Mesothelial cell of epicardium (in vitro differentiated cells): Measurements from ENCODE around the gene LDOC1. TPM values are rescaled to one million over a fixed set of nuclear protein-coding genes. Genes with fewer than 3 reads are reported as not detected.

Source experiments
- DNase-seq, 2 experiments: peaks; one replicate each; pipeline ENCODE4 v3.0.0; 2021; ENCODE audit warnings: low spot score in 2 of 2; ENCODE audit not compliant: unreplicated experiment in 2 of 2
- H3K27ac Mint-ChIP-seq: 2 replicates; pipeline ENCODE4 v1.8.0; 2021; ENCODE audit warnings: mixed read lengths
- H3K27me3 Mint-ChIP-seq: 2 replicates; pipeline ENCODE4 v1.8.0; 2021; ENCODE audit warnings: low read depth, mixed read lengths
- H3K36me3 Mint-ChIP-seq: 2 replicates; pipeline ENCODE4 v1.8.0; 2021; ENCODE audit warnings: mixed read lengths
- H3K4me1 Mint-ChIP-seq: 2 replicates; pipeline ENCODE4 v1.8.0; 2021; ENCODE audit warnings: mixed read lengths
- H3K4me3 Mint-ChIP-seq: 2 replicates; pipeline ENCODE4 v1.8.0; 2021; ENCODE audit warnings: mild to moderate bottlenecking, moderate library complexity, mixed read lengths
- H3K9me3 Mint-ChIP-seq: 2 replicates; pipeline ENCODE4 v1.8.0; 2021; ENCODE audit warnings: mixed read lengths
- total RNA-seq: library from RNA; stranded (reverse); gene quantifications from 3 replicates; pipeline ENCODE4 v1.2.1, GENCODE V29; 2021
- TF ChIP-seq, protein P1 (sequence below): fragments of 200-600 bp; sonication (generic); IDR thresholded peaks from one replicate; pipeline ENCODE4 v1.5.0; 2021; ENCODE audit warnings: antibody characterized with exemption; ENCODE audit not compliant: unreplicated experiment

Gene LDOC1
- total RNA-seq, 1 donor from 2014 or later: 54.2 TPM

DNA sequence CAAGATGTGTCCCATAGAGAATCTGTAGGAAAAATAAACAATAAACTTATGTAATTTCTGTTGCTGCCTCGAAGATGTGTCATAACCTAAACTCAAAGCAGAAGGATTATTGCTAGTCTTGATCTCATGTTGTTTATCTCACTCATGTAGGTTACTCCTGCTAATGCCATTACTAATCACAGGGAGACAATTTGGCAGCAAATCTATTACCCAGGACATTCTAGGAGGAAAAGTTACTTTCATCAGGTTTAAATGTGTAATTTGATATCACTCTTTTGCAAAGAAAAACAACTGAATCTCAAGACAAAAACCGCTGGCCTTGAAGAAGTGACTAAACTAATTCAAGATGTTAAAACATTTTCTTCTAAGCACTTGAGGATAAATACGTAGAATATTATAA, 34.0 kb downstream of the LDOC1 start:
- H3K4me3 Mint-ChIP-seq: no peak overlapping the region
- H3K9me3 Mint-ChIP-seq: peaks cover 48% of the 10 kb centered on the region
- H3K36me3 Mint-ChIP-seq: no peaks in the 10 kb centered on the region
- no peaks in the 10 kb centered on the region for H3K4me1 Mint-ChIP-seq
- no peaks in the 10 kb centered on the region for H3K27me3 Mint-ChIP-seq
- no peak overlapping the region for H3K27ac Mint-ChIP-seq
- TF ChIP-seq, protein P1, sequence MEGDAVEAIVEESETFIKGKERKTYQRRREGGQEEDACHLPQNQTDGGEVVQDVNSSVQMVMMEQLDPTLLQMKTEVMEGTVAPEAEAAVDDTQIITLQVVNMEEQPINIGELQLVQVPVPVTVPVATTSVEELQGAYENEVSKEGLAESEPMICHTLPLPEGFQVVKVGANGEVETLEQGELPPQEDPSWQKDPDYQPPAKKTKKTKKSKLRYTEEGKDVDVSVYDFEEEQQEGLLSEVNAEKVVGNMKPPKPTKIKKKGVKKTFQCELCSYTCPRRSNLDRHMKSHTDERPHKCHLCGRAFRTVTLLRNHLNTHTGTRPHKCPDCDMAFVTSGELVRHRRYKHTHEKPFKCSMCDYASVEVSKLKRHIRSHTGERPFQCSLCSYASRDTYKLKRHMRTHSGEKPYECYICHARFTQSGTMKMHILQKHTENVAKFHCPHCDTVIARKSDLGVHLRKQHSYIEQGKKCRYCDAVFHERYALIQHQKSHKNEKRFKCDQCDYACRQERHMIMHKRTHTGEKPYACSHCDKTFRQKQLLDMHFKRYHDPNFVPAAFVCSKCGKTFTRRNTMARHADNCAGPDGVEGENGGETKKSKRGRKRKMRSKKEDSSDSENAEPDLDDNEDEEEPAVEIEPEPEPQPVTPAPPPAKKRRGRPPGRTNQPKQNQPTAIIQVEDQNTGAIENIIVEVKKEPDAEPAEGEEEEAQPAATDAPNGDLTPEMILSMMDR: no peak
- no peak for DNase-seq

DNA sequence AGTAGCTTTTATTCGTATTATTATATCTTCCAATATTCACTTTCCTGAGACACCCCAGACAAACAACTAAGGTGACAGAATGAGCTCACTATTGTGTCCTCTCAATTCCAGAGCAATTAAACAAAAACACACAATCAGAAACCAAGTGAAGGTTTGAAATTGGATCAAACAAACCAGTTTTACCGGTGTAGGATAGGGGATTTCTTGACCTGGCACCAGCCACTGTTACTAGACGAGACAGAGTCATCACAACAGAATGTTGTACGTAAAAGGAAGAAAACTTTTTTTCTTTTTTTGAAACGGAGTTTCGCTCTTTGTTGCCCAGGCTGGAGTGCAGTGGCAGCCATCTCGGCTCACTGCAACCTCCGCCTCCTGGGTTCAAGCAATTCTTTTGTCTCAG, 43.7 kb downstream of the LDOC1 start:
- H3K9me3 Mint-ChIP-seq: peaks cover 20% of the 10 kb centered on the region
- no peak overlapping the region for H3K27ac Mint-ChIP-seq
- no peaks in the 10 kb centered on the region for H3K4me1 Mint-ChIP-seq
- no peaks in the 10 kb centered on the region for H3K36me3 Mint-ChIP-seq
- TF ChIP-seq, protein P1: no peak
- DNase-seq: no peak
- H3K27me3 Mint-ChIP-seq: no peaks in the 10 kb centered on the region
- no peak overlapping the region for H3K4me3 Mint-ChIP-seq

DNA sequence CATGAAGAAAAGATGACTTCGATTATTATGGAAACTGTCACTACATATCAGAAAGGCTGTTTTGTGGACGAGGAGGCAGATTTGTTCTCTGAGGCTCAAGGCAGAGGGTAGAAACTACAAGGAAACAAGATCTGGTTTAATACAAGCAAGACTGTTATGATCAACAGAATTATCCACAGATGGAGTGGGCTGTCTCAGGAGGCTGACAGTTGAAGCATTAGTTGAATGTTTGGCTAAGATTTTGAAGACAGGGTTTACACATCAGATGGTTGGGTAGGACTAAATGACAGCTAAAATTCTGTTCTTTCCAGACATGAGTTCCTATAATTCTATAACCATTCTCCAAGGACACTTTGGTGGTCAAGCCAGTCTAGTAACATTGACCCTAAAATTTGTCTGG, 49.8 kb downstream of the LDOC1 start:
- DNase-seq: no peak

More for the DNA sequence above, 49.8 kb downstream of the LDOC1 start:
- no peaks in the 10 kb centered on the region for H3K4me1 Mint-ChIP-seq
- H3K27me3 Mint-ChIP-seq: no peaks in the 10 kb centered on the region
- H3K4me3 Mint-ChIP-seq: no peak overlapping the region
- no peaks in the 10 kb centered on the region for H3K36me3 Mint-ChIP-seq
- no peak overlapping the region for H3K27ac Mint-ChIP-seq
- peaks cover 14% of the 10 kb centered on the region for H3K9me3 Mint-ChIP-seq
- TF ChIP-seq, protein P1: no peak

Other genes with a start within 250 kb of the LDOC1 start
- gene SPANXB1, start 174.5 kb downstream of the LDOC1 start, total RNA-seq: 4.2 to 5.3 TPM (median 4.6 TPM) in 3 replicates
- gene SPANXC, start 65.4 kb upstream of the LDOC1 start, total RNA-seq: 0.82 TPM in 1 of 3 replicates, not detected in the others